CD4-positive, CD25-positive, alpha-beta regulatory T cell (primary cell): ENCODE results near the gene IL24. TPM values are rescaled to one million over a fixed set of nuclear protein-coding genes. Genes with fewer than 3 reads are reported as not detected.

Source experiments
- polyA plus RNA-seq, 4 donors: library from polyadenylated mRNA; unstranded; fragments of 300-500 nt; fragmentation: Illumina TruSeq; gene quantifications; one replicate each; pipeline ENCODE4 v1.2.3, GENCODE V29; 2021
- total RNA-seq: library from RNA; stranded (reverse); gene quantifications from one replicate; pipeline ENCODE4 v1.2.3, GENCODE V29; 2022

Gene IL24
- total and polyA plus RNA-seq, 5 donors from 2014 or later, result 25.0 to 36.3 (median 29.6) TPM; not detected in 1

Other genes with a start within 250 kb of the IL24 start
- gene MAPKAPK2, start 212.5 kb upstream of the IL24 start, total RNA-seq, result 167 TPM
- gene MAPKAPK2, start 212.5 kb upstream of the IL24 start, polyA plus RNA-seq, result 1 to 10 TPM; 2.4 to 3.8 (median 2.9) TPM
- gene IL19, start 126.7 kb upstream of the IL24 start, total RNA-seq, result not detected
- gene IL19, start 126.7 kb upstream of the IL24 start, polyA plus RNA-seq, result not detected
- 7.0 TPM for gene IL10, start 124.9 kb upstream of the IL24 start, total RNA-seq
- gene IL10, start 124.9 kb upstream of the IL24 start, polyA plus RNA-seq, result 1 to 10 TPM in 2 of 4 donors, under 1 TPM in 2; 0.60 to 4.4 (median 2.0) TPM
- gene IL20, start 31.8 kb upstream of the IL24 start, total RNA-seq, result not detected
- gene IL20, start 31.8 kb upstream of the IL24 start, polyA plus RNA-seq, result not detected
- gene FCMR, start 24.5 kb downstream of the IL24 start, total RNA-seq, result 393 TPM
- 100 to 1,000 TPM; 888 to 986 (median 949) TPM for gene FCMR, start 24.5 kb downstream of the IL24 start, polyA plus RNA-seq
- not detected for gene PIGR, start 49.0 kb downstream of the IL24 start, total RNA-seq
- not detected for gene PIGR, start 49.0 kb downstream of the IL24 start, polyA plus RNA-seq
- not detected for gene FCAMR, start 73.0 kb downstream of the IL24 start, total RNA-seq
- gene FCAMR, start 73.0 kb downstream of the IL24 start, polyA plus RNA-seq, result not detected
- 0.32 TPM for gene C1orf116, start 135.3 kb downstream of the IL24 start, total RNA-seq
- not detected for gene C1orf116, start 135.3 kb downstream of the IL24 start, polyA plus RNA-seq
- gene YOD1, start 153.8 kb downstream of the IL24 start, total RNA-seq, result 10.8 TPM
- gene YOD1, start 153.8 kb downstream of the IL24 start, polyA plus RNA-seq, result 1 to 10 TPM in 2 of 4 donors, under 1 TPM in 2; 0.76 to 1.6 (median 1.0) TPM
- gene PFKFB2, start 155.8 kb downstream of the IL24 start, total RNA-seq, result 1.1 TPM
- under 1 TPM in 3 of 4 donors, not detected in 1; 0.32 to 0.72 (median 0.46) TPM for gene PFKFB2, start 155.8 kb downstream of the IL24 start, polyA plus RNA-seq
- gene C4BPB, start 191.4 kb downstream of the IL24 start, total RNA-seq, result 0.72 TPM
- gene C4BPB, start 191.4 kb downstream of the IL24 start, polyA plus RNA-seq, result not detected
- not detected for gene C4BPA, start 206.8 kb downstream of the IL24 start, total RNA-seq
- not detected for gene C4BPA, start 206.8 kb downstream of the IL24 start, polyA plus RNA-seq